BLaER1 (cell line): ENCODE measurements around the gene DUS3L.

ENCODE experiments used
- H3K27ac ChIP-seq: shearing (Covaris generic); formaldehyde crosslinking; 2 replicates; pipeline ENCODE4 v1.8.1; 2022
- H3K27me3 ChIP-seq: shearing (Covaris generic); formaldehyde crosslinking; 2 replicates; pipeline ENCODE4 v1.8.1; 2022
- H3K36me3 ChIP-seq: shearing (Covaris generic); formaldehyde crosslinking; 2 replicates; pipeline ENCODE4 v1.8.1; 2022
- H3K4me1 ChIP-seq: shearing (Covaris generic); formaldehyde crosslinking; 2 replicates; pipeline ENCODE4 v1.8.1; 2022
- H3K4me2 ChIP-seq: shearing (Covaris generic); formaldehyde crosslinking; 2 replicates; pipeline ENCODE4 v1.8.1; 2022
- H3K4me3 ChIP-seq: shearing (Covaris generic); formaldehyde crosslinking; 2 replicates; pipeline ENCODE4 v1.8.1; 2022
- H3K9ac ChIP-seq: shearing (Covaris generic); formaldehyde crosslinking; 2 replicates; pipeline ENCODE4 v1.8.1; 2022
- H3K9me3 ChIP-seq: shearing (Covaris generic); formaldehyde crosslinking; 2 replicates; pipeline ENCODE4 v1.8.1; 2022
- H4K20me1 ChIP-seq: shearing (Covaris generic); formaldehyde crosslinking; 2 replicates; pipeline ENCODE4 v1.8.1; 2022
- Cebpa-rat ChIP-seq: shearing (Covaris generic); IDR thresholded peaks from 2 replicates; pipeline ENCODE4 v1.8.1; 2022

The DUS3L gene

GRCh38 chr19:5821521-5822180, 30.7 kb upstream of the DUS3L start:
- H3K9ac ChIP-seq, result no peak overlapping the region
- H3K4me2 ChIP-seq, result no peak overlapping the region
- H3K27ac ChIP-seq, result no peak overlapping the region
- TF ChIP-seq Cebpa-rat, result no peak
- H3K9me3 ChIP-seq, result no peaks in the 10 kb centered on the region
- H3K4me3 ChIP-seq, result no peak overlapping the region
- peaks cover 12% of the 10 kb centered on the region for H3K4me1 ChIP-seq
- H3K36me3 ChIP-seq, result no peaks in the 10 kb centered on the region
- no peaks in the 10 kb centered on the region for H4K20me1 ChIP-seq
- no peaks in the 10 kb centered on the region for H3K27me3 ChIP-seq

GRCh38 chr19:5820785-5821184, 29.8 kb upstream of the DUS3L start:
- no peak overlapping the region for H3K27ac ChIP-seq
- H3K4me2 ChIP-seq, result no peak overlapping the region
- no peaks in the 10 kb centered on the region for H3K9me3 ChIP-seq
- peaks cover 4% of the 10 kb centered on the region; the same call in 1 of the 2 replicates for H3K4me1 ChIP-seq
- H3K4me3 ChIP-seq, result no peak overlapping the region
- no peak overlapping the region for H3K9ac ChIP-seq
- H3K27me3 ChIP-seq, result no peaks in the 10 kb centered on the region
- no peak for TF ChIP-seq Cebpa-rat
- no peaks in the 10 kb centered on the region for H4K20me1 ChIP-seq
- no peaks in the 10 kb centered on the region for H3K36me3 ChIP-seq

GRCh38 chr19:5818594-5818993, 27.6 kb upstream of the DUS3L start:
- Histone ChIP-seq H3K4me1 (0 out of 2 replicates have a peak, but pooled peaks cover 4% of the 10 kb centered on the region), H3K27me3 (no peaks in the 10 kb centered on the region), H3K27ac (no peak overlapping the region), H3K36me3 (no peaks in the 10 kb centered on the region), H3K9me3 (no peaks in the 10 kb centered on the region), H4K20me1 (no peaks in the 10 kb centered on the region), H3K9ac (no peak overlapping the region), H3K4me3 (no peak overlapping the region), H3K4me2 (no peak overlapping the region)
- TF ChIP-seq Cebpa-rat, result no peak

- no peak overlapping the region for H3K4me2 ChIP-seq
- no peak overlapping the region for H3K27ac ChIP-seq
- no peaks in the 10 kb centered on the region for H3K27me3 ChIP-seq
- no peaks in the 10 kb centered on the region for H3K9me3 ChIP-seq
- H3K4me1 ChIP-seq, result 0 out of 2 replicates have a peak, but pooled peaks cover 4% of the 10 kb centered on the region
- no peak overlapping the region for H3K9ac ChIP-seq
- TF ChIP-seq Cebpa-rat, result no peak
- no peaks in the 10 kb centered on the region for H3K36me3 ChIP-seq
- H4K20me1 ChIP-seq, result no peaks in the 10 kb centered on the region
- no peak overlapping the region for H3K4me3 ChIP-seq
Measured at GRCh38 chr19:5817218-5817617, 26.3 kb upstream of the DUS3L start.

- TF ChIP-seq Cebpa-rat, result no peak
Measured at GRCh38 chr19:5814852-5815246, 23.9 kb upstream of the DUS3L start.

GRCh38 chr19:5814123-5814851, 23.3 kb upstream of the DUS3L start:
- Histone ChIP-seq H3K4me1 (0 out of 2 replicates have a peak, but pooled peaks cover 4% of the 10 kb centered on the region), H3K27ac (no peak overlapping the region), H3K4me2 (no peak overlapping the region), H3K9me3 (no peaks in the 10 kb centered on the region), H3K36me3 (no peaks in the 10 kb centered on the region), H3K9ac (no peak overlapping the region), H4K20me1 (no peaks in the 10 kb centered on the region), H3K27me3 (no peaks in the 10 kb centered on the region), H3K4me3 (no peak overlapping the region)
- TF ChIP-seq Cebpa-rat, result no peak

More at GRCh38 chr19:5814852-5815246, 23.9 kb upstream of the DUS3L start:
- Histone ChIP-seq H3K27ac (no peak overlapping the region), H3K4me1 (0 out of 2 replicates have a peak, but pooled peaks cover 4% of the 10 kb centered on the region), H3K4me3 (no peak overlapping the region), H3K4me2 (no peak overlapping the region), H3K27me3 (no peaks in the 10 kb centered on the region), H3K9me3 (no peaks in the 10 kb centered on the region), H3K36me3 (no peaks in the 10 kb centered on the region), H4K20me1 (no peaks in the 10 kb centered on the region), H3K9ac (no peak overlapping the region)

GRCh38 chr19:5811117-5811516, 20.2 kb upstream of the DUS3L start:
- Histone ChIP-seq H3K9me3 (no peaks in the 10 kb centered on the region), H3K36me3 (no peaks in the 10 kb centered on the region), H3K27me3 (peaks cover 8% of the 10 kb centered on the region), H4K20me1 (no peaks in the 10 kb centered on the region), H3K27ac (no peak overlapping the region), H3K4me3 (no peak overlapping the region), H3K4me2 (no peak overlapping the region), H3K4me1 (peaks cover 12% of the 10 kb centered on the region), H3K9ac (no peak overlapping the region)
- no peak for TF ChIP-seq Cebpa-rat

- Histone ChIP-seq H4K20me1 (no peaks in the 10 kb centered on the region), H3K36me3 (no peaks in the 10 kb centered on the region), H3K4me3 (no peak overlapping the region), H3K4me2 (no peak overlapping the region), H3K27me3 (peaks cover 23% of the 10 kb centered on the region), H3K4me1 (peaks cover 23% of the 10 kb centered on the region), H3K9me3 (no peaks in the 10 kb centered on the region), H3K27ac (no peak overlapping the region), H3K9ac (no peak overlapping the region)
- TF ChIP-seq Cebpa-rat, result no peak
Measured at GRCh38 chr19:5809469-5809868, 18.5 kb upstream of the DUS3L start.

GRCh38 chr19:5809053-5809452, 18.1 kb upstream of the DUS3L start:
- Histone ChIP-seq H3K27ac (no peak overlapping the region), H3K4me2 (no peak overlapping the region), H3K36me3 (no peaks in the 10 kb centered on the region), H3K4me1 (peaks cover 26% of the 10 kb centered on the region), H3K4me3 (no peak overlapping the region), H3K9me3 (no peaks in the 10 kb centered on the region), H4K20me1 (no peaks in the 10 kb centered on the region), H3K9ac (no peak overlapping the region), H3K27me3 (peaks cover 26% of the 10 kb centered on the region)
- TF ChIP-seq Cebpa-rat, result no peak

GRCh38 chr19:5808120-5808816, 17.3 kb upstream of the DUS3L start:
- no peak overlapping the region for H3K27ac ChIP-seq
- no peaks in the 10 kb centered on the region for H3K9me3 ChIP-seq
- no peaks in the 10 kb centered on the region for H4K20me1 ChIP-seq
- H3K9ac ChIP-seq, result no peak overlapping the region
- H3K4me1 ChIP-seq, result peaks cover 32% of the 10 kb centered on the region
- no peak for TF ChIP-seq Cebpa-rat
- H3K27me3 ChIP-seq, result peaks cover 26% of the 10 kb centered on the region
- peak overlapping the region; percentile 63 for H3K4me2 ChIP-seq
- H3K36me3 ChIP-seq, result no peaks in the 10 kb centered on the region
- H3K4me3 ChIP-seq, result no peak overlapping the region
